Epithelial cell of esophagus (primary cell): Measurements from ENCODE around the gene FOXD2.

Experiments
- DNase-seq: peaks from one replicate; pipeline ENCODE4 v3.0.0; 2010; ENCODE audit warnings: low read depth
- H3K4me3 ChIP-seq: 2 replicates; pipeline ENCODE4 v1.5.1; 2011; ENCODE audit warnings: mild to moderate bottlenecking, low read length, control low read depth
- CTCF ChIP-seq: IDR thresholded peaks from 2 replicates; pipeline ENCODE4 v1.5.1; 2011; ENCODE audit warnings: low read depth, mild to moderate bottlenecking, low read length, control low read depth, inconsistent platforms; ENCODE audit not compliant: insufficient read depth; ENCODE audit errors: missing control alignments

Gene FOXD2

GRCh38 chr1:47439819-47440598, 2.2 kb downstream of the FOXD2 start:
- H3K4me3 ChIP-seq: no peak overlapping the region
- no peak for TF ChIP-seq CTCF
- no peak for DNase-seq

- no peak overlapping the region for H3K4me3 ChIP-seq
- no peak for TF ChIP-seq CTCF
- no peak for DNase-seq
Measured at GRCh38 chr1:47440599-47441081, 2.8 kb downstream of the FOXD2 start.

GRCh38 chr1:47441450-47442106, 3.7 kb downstream of the FOXD2 start:
- no peak overlapping the region for H3K4me3 ChIP-seq
- DNase-seq: no peak
- no peak for TF ChIP-seq CTCF

- H3K4me3 ChIP-seq: no peak overlapping the region
- no peak for DNase-seq
- no peak for TF ChIP-seq CTCF
Measured at GRCh38 chr1:47442202-47442601, 4.4 kb downstream of the FOXD2 start.

- no peak for TF ChIP-seq CTCF
- DNase-seq: no peak
- no peak overlapping the region for H3K4me3 ChIP-seq
Measured at GRCh38 chr1:47442842-47443529, 5.1 kb downstream of the FOXD2 start.

- no peak for DNase-seq
- no peak for TF ChIP-seq CTCF
- no peak overlapping the region for H3K4me3 ChIP-seq
Measured at GRCh38 chr1:47443530-47444296, 5.9 kb downstream of the FOXD2 start.
